Upper lobe of left lung (tissue), 6 donors: ENCODE data around the gene ALS2CL. TPM values are rescaled to one million over a fixed set of nuclear protein-coding genes. Genes with fewer than 3 reads are reported as not detected.

Experiments
- ATAC-seq, 2 donors: fragments of 200-7000 bp; cut with Tn5 transposase; one replicate each; pipeline ENCODE4 v1.9.1; 2022; ENCODE audit warnings: mild to moderate bottlenecking in 2 of 2, moderate library complexity in 2 of 2; ENCODE audit not compliant: low FRiP score in 2 of 2
- DNase-seq, 2 donors: peaks; one replicate each; pipeline ENCODE4 v3.0.0-alpha.2; 2019 to 2020
- H3K27ac ChIP-seq, 4 donors: fragments of 200-600 bp; sonication (generic); one replicate each; pipeline ENCODE4 v1.5.1; 2016 to 2019
- H3K27me3 ChIP-seq, 4 donors: fragments of 200-600 bp; sonication (generic); one replicate each; pipeline ENCODE4 v1.5.1; 2017 to 2019
- H3K36me3 ChIP-seq, 4 donors: fragments of 200-600 bp; sonication (generic); one replicate each; pipeline ENCODE4 v1.5.1; 2016 to 2019
- H3K4me1 ChIP-seq, 4 donors: fragments of 200-600 bp; sonication (generic); one replicate each; pipeline ENCODE4 v1.5.1; 2018 to 2019
- H3K4me3 ChIP-seq, 4 donors: fragments of 200-600 bp; sonication (generic); one replicate each; pipeline ENCODE4 v1.5.1; 2017 to 2019; ENCODE audit warnings: mild to moderate bottlenecking in 2 of 4, moderate library complexity in 1 of 4
- H3K9me3 ChIP-seq, 4 donors: fragments of 200-600 bp; sonication (generic); one replicate each; pipeline ENCODE4 v1.5.1; 2018 to 2019
- EP300 ChIP-seq, 4 donors: sonication (generic); formaldehyde crosslinking; IDR thresholded peaks; one replicate each; pipeline ENCODE4 v1.5.1; 2017; ENCODE audit warnings: antibody characterized with exemption in 4 of 4, control low read depth in 2 of 4
- POLR2A ChIP-seq, 4 donors: fragments of 450-650 bp; IDR thresholded peaks; one replicate each; pipeline ENCODE4 v1.5.1; 2016 to 2017; ENCODE audit warnings: antibody characterized with exemption in 4 of 4, mild to moderate bottlenecking in 2 of 4
- POLR2AphosphoS5 ChIP-seq, 2 donors: sonication (generic); formaldehyde crosslinking; IDR thresholded peaks; one replicate each; pipeline ENCODE4 v1.5.1; 2017; ENCODE audit warnings: antibody characterized with exemption in 2 of 2
- whole genome bisulfite sequencing, 2 donors: methylation state at CpG; one replicate each; pipeline ENCODE4 v1.1.5; 2017 to 2018; 5-methylcytosine and 5-hydroxymethylcytosine counted together
- total RNA-seq, 6 donors: library from RNA; depleted of rRNA in 4 of 6; stranded (reverse); fragments of >200 nt in 4 of 6; gene quantifications; one replicate each; pipeline versions ENCODE4 v1.1.0 to v1.2.1, GENCODE V29; 2016 to 2021
- TF ChIP-seq, protein P1 (sequence below), 6 experiments: fragments of 450-650 bp in 4 of 6; fragments of 200-600 bp in 2 of 6; sonication (generic) in 2 of 6; IDR thresholded peaks; one replicate each; pipeline ENCODE4 v1.5.1; 2016 to 2019; ENCODE audit warnings: antibody characterized with exemption in 6 of 6
- donor health status: DM: no; HTN: no; CAD: no; lungs with moderate emphysema.
- donor health status: DM: no; HTN: yes; CAD: no; lungs with severe emphysema.

Gene ALS2CL
- total RNA-seq, 6 donors from 2014 or later = 54.2 to 299 (median 66.9) TPM

DNA sequence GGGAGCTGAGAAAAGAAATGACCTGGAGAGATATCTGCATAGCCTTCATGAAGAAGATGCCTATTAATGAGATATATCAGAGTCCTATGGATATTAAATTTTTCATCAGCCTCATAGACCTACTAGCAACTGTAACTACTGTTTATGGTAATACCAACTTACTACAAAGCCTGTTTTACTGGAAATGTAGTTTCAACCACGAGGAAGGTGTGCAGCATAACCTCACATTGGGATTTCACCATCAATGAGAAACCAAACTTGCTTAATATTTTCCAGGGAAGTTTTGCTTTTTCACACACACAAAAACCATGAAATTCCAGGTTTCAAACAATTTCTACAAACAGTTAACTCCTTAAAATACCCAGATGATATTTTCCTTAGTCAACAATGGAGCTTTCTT is 49.8 kb downstream of the ALS2CL start:
- Histone ChIP-seq H3K27ac (no peak overlapping the region), H3K27me3 (no peaks in the 10 kb centered on the region), H3K4me3 (no peak overlapping the region), H3K4me1 (no peaks in the 10 kb centered on the region), H3K9me3 (no peaks in the 10 kb centered on the region), H3K36me3 (no peaks in the 10 kb centered on the region)
- ATAC-seq = no peak
- TF ChIP-seq EP300 (IDR thresholded peaks at IDR 0.05) (no peak), POLR2A (IDR thresholded peaks at IDR 0.05) (no peak), POLR2AphosphoS5 (IDR thresholded peaks at IDR 0.05) (no peak)
- TF ChIP-seq, protein P1, sequence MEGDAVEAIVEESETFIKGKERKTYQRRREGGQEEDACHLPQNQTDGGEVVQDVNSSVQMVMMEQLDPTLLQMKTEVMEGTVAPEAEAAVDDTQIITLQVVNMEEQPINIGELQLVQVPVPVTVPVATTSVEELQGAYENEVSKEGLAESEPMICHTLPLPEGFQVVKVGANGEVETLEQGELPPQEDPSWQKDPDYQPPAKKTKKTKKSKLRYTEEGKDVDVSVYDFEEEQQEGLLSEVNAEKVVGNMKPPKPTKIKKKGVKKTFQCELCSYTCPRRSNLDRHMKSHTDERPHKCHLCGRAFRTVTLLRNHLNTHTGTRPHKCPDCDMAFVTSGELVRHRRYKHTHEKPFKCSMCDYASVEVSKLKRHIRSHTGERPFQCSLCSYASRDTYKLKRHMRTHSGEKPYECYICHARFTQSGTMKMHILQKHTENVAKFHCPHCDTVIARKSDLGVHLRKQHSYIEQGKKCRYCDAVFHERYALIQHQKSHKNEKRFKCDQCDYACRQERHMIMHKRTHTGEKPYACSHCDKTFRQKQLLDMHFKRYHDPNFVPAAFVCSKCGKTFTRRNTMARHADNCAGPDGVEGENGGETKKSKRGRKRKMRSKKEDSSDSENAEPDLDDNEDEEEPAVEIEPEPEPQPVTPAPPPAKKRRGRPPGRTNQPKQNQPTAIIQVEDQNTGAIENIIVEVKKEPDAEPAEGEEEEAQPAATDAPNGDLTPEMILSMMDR (IDR thresholded peaks at IDR 0.05) = no peak
- no peak for DNase-seq
- WGBS, 2 donors = 68 to 86% methylated on average over 1 of the region's 1 CpG

DNA sequence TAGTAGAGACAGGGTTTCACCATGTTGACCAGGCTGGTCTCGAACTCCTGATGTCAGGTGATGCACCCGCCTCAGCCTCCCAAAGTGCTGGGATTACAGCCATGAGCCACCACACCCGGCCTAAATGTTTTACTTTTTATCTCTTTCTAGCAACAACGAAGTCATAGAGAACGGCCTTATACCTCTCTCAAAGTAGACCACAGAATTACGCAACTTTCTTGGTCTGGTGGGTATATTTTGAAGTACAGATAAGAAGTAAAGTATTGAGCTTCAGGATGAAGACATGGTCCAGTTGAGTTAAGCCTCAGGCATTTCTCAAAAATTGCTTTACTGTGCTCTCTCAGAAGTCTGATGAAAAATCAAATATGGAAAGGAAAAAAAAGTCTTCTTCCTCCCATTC is 50.5 kb downstream of the ALS2CL start:
- Histone ChIP-seq H3K9me3 (no peaks in the 10 kb centered on the region), H3K4me3 (no peak overlapping the region), H3K36me3 (no peaks in the 10 kb centered on the region), H3K4me1 (no peaks in the 10 kb centered on the region), H3K27me3 (no peaks in the 10 kb centered on the region), H3K27ac (no peak overlapping the region)
- TF ChIP-seq, protein P1 (IDR thresholded peaks at IDR 0.05) = no peak
- TF ChIP-seq EP300 (IDR thresholded peaks at IDR 0.05) (no peak), POLR2AphosphoS5 (IDR thresholded peaks at IDR 0.05) (no peak), POLR2A (IDR thresholded peaks at IDR 0.05) (no peak)
- DNase-seq (no peak), ATAC-seq (no peak)
- WGBS, 2 donors = 67 to 77% methylated on average over 6 of the region's 6 CpGs

DNA sequence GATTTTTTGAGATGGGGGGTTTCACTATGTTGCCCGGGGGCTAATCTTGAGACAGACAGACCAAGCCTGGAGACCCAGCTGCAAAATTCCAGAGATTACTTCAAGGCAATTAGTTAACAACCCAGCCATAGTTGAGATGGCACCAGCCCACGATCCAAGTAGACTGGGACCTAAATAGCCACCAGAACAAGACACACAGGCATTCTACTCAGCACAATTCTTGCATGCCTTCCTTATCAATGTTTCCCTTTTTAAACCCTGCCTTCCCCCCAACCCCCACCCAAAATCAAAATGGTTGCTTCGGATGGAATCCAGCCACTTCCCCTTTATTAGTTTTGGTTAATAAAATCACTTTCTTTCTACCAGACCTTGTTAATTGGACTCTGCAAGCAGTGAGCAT is 52.6 kb downstream of the ALS2CL start:
- Histone ChIP-seq H3K36me3 (no peaks in the 10 kb centered on the region), H3K4me1 (no peaks in the 10 kb centered on the region), H3K27ac (no peak overlapping the region), H3K9me3 (no peaks in the 10 kb centered on the region), H3K27me3 (no peaks in the 10 kb centered on the region), H3K4me3 (no peak overlapping the region)
- DNase-seq (no peak), ATAC-seq (no peak)
- TF ChIP-seq POLR2A (IDR thresholded peaks at IDR 0.05) = no peak
- TF ChIP-seq, protein P1 (IDR thresholded peaks at IDR 0.05) = no peak
- no peak for TF ChIP-seq EP300 (IDR thresholded peaks at IDR 0.05)
- no peak for TF ChIP-seq POLR2AphosphoS5 (IDR thresholded peaks at IDR 0.05)
- 71 to 86% methylated on average over 3 of the region's 3 CpGs for WGBS, 2 donors

DNA sequence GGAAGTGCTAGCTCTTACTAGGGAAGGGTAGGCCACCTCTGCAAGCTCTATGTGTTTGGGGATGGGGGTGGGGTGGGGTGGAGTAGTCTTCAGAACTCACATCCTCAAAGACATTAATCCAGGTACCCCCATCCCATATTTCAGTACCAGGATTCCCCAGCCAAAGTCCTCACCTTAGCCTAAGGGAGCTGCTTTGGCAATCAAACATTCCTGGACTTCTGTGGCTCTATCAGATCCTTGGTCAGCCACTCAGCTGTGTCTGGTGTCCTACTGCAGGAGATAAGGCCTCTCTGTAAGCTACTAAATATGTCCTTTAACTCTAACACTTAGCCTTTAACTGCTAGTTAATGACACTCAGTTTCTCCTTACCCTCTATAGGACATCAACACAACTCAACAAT is 54.3 kb downstream of the ALS2CL start:
- Histone ChIP-seq H3K9me3 (no peaks in the 10 kb centered on the region), H3K36me3 (no peaks in the 10 kb centered on the region), H3K27me3 (no peaks in the 10 kb centered on the region), H3K27ac (no peak overlapping the region), H3K4me3 (no peak overlapping the region), H3K4me1 (no peaks in the 10 kb centered on the region)
- no peak for ATAC-seq
- TF ChIP-seq EP300 (IDR thresholded peaks at IDR 0.05) = no peak
- DNase-seq = no peak

- no peak overlapping the region for H3K4me3 ChIP-seq
- no peaks in the 10 kb centered on the region for H3K9me3 ChIP-seq
- peaks cover 5 to 9% (median 6%) of the 10 kb centered on the region in 4 donors for H3K4me1 ChIP-seq
- H3K27ac ChIP-seq = no peak overlapping the region
- WGBS, 2 donors = 55% methylated on average over 3 of the region's 3 CpGs
- TF ChIP-seq, protein P1 (IDR thresholded peaks at IDR 0.05) = no peak
- TF ChIP-seq POLR2A (IDR thresholded peaks at IDR 0.05) = no peak
- no peak for TF ChIP-seq EP300 (IDR thresholded peaks at IDR 0.05)
- TF ChIP-seq POLR2AphosphoS5 (IDR thresholded peaks at IDR 0.05) = no peak
- no peaks in the 10 kb centered on the region for H3K36me3 ChIP-seq
- ATAC-seq (no peak), DNase-seq (no peak)
- H3K27me3 ChIP-seq = no peaks in the 10 kb centered on the region
These were observed 58.6 kb downstream of the ALS2CL start for GRCh38 chr3:46634856-46635255.
